ENCODE results near the gene SPATA16.
"Not testable (repeated sequence)": the region's sequence is repeated elsewhere in the genome, so short reads cannot be mapped to it uniquely, and the experiment has no call there.

Gene SPATA16

GRCh38 chr3:172931746-172932285, 209.2 kb downstream of the SPATA16 start:
- DNase-seq = no peak

- DNase-seq = no peak
Measured at GRCh38 chr3:172929451-172929850, 211.6 kb downstream of the SPATA16 start.

- no peak for DNase-seq
Measured at GRCh38 chr3:172924546-172924945, 216.5 kb downstream of the SPATA16 start.

DNA sequence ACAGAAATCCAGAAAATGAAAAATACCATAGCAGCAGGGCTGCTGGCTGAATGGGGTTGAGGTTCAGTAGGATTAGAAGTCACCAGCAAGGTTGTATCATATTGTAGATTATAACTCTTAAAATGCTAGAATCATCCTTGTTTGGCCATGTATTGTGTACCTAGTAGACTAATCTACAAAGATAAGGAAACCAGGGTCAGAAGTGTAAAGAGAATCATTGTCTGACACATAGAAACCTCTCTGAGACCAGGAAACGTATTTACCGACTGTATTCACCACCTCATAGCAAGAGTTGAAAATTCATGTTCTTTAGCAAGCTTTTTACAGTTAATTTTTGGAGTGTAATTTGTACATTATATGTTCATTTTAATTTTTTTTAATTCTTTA, 221.7 kb downstream of the SPATA16 start:
- DNase-seq = no peak

DNA sequence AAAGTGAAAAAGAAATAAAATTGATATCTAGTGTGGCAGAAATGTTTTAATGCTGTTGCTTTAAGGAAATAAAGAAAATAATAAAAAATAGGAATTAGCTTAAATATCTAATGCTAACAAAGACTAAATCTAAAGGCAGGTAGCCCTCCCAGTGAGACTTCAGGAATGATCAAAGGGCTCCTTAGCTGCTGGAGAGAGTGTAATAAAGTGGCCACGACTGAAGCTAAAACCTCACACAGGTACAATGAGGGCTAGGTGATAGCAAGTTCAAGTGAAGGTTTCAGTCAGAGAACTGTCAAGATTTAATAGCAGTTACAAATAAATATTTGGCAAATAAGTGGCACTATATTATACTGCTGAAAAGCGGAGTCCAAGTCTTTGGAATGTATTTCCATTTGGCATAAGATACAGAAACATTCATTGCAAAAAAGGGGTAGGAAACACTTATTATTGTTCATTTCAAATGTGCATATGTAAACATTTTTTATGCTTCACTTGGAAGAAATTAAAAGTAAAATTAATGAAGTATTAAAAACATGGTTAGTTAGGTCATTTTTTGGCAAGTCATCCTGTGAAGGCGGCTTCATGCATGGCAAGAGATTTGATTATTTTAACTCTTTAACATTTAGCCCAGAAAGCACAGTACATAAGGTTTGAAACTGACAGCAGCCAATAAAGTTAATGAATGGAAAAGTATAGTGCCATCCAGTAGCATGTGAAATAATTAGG, 222.3 kb downstream of the SPATA16 start:
- DNase-seq = no peak

DNA sequence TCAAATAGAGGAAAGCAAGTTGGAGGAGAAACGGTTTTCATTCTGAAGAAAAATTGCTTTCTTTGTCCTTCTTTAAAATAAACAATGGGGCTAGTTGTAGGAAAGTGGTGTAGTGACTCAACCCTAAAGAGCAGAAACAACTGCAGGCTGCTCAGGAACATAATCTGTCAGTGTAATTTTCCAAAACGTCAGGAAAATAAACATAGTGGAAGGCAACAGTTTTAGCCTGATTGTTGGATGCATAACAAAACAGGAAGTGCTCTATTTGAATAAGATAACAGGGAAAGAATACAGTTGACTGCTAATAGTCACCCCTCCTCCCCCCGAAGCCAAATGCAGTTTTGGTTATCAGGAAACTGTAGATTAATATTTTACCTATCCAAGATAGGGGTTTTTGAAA, 222.9 kb downstream of the SPATA16 start:
- DNase-seq = no peak

GRCh38 chr3:172915911-172916514, 225.0 kb downstream of the SPATA16 start:
- no peak for DNase-seq

DNA sequence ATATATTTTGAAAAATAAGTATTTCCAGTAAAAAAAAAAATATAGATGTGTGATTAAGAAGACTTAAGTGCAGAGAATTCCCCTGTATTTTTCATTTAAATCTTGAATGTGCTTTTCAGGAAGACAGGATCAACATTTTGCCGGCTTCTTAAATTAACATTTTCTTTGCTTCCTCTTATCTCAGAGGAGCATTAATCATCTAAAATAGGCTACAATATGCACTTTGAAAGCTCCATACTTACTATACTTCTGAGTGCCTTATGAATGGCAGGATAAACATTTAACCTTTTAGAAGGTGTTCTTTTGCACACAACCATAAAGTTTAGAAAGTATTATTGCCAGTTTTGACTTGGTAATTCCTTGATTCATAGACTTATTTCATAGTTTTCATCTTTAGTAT, 226.2 kb downstream of the SPATA16 start:
- DNase-seq = no peak

GRCh38 chr3:172913911-172914655, 227.0 kb downstream of the SPATA16 start:
- no peak for DNase-seq

DNA sequence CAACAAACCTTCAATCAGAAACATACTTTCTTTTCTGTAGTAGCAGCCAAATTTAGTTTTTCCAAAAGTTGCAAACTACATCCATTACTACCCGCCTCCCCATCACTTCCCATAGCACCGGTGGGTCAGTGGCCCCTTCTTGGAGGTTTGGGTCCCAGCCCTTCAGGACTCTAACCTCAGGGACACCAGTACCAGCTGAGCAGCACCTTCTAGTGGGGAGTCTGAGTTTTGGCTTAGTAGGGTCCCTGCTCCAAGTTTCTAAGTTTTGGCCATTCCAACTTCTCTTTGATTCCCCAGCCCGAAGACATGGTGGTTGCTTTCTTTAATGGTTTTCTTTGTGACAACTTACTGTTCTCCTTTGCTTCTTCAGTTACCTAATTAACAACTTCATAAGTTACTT, 229.9 kb downstream of the SPATA16 start:
- no peak for DNase-seq

DNA sequence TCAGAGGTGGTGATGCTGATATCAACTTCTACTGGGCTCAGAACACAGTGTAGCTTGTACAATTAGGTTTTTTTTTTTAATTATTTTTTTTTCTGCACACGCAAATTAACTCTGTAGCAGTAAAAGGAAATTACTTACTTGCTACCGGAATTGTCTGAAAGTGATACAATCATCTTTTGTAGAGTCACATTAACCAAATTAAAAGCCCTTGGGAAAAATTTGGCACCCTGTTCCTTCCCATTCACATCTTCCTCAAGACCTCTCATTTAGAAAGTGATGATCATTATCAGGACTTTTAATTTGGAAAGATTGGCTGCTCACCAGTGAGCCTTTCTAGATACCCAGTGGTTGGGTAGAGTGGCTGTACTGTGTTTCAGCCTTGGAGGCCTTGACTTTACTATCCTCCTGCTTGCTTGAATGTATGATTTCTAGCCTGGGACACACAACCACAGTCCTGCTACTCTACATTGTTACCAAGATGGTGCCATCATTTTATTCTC, 232.2 kb downstream of the SPATA16 start:
- no peak for DNase-seq

GRCh38 chr3:172905451-172905850, 235.6 kb downstream of the SPATA16 start:
- no peak for DNase-seq

DNA sequence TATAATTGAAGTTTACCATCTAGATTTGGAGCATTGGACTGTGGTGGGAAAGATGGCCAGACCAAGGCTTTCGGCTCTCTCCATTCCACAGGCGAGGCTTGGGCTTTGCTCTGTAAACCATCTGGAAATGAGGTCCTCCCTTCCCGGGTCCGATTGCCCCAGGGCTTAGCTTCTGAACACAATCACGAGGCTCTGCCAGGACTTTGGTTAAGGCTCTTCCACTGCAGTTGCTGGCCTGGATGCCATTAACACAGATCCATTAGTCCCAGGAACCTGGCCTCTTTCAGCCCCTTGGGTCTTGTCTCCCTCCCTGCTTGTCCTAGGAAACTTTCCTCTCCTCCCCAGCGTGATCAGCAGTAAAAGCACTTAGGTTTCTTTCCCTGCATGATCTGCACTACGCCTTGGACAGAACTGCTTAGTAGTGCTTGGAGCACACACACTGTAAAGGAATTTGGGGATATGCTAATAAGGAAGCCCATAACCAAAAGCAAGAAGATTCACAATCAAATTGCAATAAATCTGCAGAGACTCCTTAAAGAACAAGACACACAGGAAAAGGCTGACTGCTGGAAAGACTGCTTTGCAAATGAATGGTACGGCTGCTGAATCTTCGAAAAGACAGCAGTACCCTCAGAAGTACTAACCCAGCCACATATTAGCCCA, 236.2 kb downstream of the SPATA16 start:
- no peak for DNase-seq

GRCh38 chr3:172903642-172904320, 237.3 kb downstream of the SPATA16 start:
- no peak for DNase-seq

- no peak for DNase-seq
Measured at GRCh38 chr3:172892158-172892557, 248.9 kb downstream of the SPATA16 start.

DNA sequence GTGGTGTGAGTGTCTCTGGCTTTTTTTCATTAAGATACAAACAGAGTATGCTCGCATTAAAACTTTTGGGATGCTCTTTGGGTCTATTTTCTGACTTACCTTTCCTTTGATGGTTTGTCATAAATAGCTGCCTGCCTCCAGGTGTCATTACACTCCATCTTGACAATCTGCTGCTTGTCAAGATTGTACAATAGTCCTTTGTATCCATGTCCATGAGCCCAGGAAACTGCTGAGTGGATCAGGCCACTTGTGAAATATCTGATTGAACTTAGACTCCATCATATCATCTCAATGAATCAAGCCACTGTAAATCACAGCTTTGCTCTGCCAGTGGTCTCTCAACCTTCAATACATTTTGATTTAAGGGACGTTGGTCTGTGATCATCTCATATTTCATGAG, 255.3 kb downstream of the SPATA16 start:
- no peak for DNase-seq

DNA sequence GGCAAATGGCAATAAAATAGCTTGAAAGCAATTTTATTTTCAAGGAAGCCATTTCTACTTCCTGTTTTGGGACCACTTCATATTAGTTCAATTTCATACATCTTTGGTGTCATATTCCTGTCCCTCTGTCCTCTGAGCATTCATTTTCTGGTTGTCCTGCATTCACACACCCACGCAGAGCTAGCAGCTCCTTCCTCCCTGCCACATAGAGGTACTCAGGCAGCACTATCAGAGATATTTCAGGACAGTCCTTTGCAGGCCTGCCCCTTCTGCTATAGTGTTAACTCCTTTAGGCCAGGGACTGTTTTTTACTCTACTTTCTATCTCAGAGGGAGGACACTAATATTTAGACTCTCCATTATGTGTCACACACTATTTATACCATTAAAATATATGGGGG, 258.5 kb downstream of the SPATA16 start:
- DNase-seq = no peak

DNA sequence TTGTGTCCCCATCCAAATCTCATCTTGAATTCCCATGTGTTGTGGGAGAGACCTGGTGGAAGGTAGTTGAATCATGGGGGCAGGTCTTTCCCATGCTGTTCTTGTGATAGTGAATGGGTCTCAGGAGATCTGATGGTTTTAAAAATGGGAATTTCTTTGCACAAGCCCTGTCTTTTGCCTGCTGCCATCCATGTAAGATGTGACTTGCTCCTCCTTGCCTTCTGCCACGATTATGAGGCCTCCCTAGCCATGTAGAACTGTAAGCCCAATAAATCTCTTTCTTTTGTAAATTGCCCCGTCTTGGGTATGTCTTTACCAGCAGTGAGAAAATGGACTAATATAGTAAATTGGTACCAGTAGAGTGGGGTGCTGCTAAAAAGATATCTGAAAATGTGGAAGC, 261.7 kb downstream of the SPATA16 start:
- not testable (repeated sequence) for DNase-seq

GRCh38 chr3:172877011-172877410, 264.0 kb downstream of the SPATA16 start:
- DNase-seq = no peak

GRCh38 chr3:172876297-172876696, 264.7 kb downstream of the SPATA16 start:
- DNase-seq = no peak

DNA sequence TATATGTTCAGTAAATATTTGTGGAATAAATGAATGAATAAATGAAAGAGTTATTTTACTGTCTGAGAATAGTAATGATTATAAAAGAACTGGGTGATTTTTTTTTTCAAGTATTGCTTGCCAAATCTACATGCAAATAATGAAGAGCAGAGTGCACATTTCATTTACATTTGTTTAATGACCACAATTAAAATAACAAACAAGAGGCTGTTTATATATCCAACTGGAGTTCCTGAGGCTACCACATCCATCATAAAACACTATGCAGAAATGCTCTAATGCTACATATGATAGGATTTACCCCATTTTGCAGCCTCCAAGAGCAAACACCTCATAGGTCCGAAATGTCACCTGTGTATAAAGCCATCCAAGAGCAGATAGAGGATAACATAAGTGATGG, 266.0 kb downstream of the SPATA16 start:
- no peak for DNase-seq

DNA sequence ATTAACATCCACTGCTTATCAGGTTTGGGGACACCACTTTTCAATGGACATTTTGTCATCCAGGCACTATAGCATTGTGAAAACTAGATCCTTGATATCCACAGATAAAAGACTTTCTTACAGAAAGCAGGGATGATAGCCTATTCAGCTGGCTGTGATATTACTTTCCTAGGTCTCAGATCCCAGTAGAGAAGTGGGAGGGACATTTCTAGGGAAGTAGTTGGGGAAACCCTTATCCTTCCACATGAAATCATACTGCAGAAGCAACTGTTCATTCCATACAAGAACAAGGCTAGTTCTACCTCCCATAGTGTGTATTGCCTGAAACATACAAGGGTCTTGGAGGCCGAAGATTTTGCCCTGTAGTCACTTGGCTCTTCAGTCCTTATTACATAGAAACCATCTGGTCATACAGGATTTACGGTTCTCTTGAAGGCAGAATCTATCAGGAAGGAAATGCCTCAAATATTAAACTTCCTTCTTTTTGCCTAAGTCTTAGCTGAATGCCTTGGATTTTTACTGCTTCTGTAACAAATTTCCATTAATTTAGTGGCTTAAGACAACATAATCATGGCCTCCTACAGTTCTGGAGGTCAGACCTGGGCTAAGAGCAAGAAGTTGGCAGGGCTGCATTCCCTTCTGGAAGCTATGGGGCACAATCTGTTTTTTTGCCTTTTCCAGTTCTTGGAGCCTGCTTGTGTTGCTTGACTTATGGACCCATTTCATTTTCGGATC, 271.1 kb downstream of the SPATA16 start:
- no peak for DNase-seq
